H1 (cell line): ENCODE measurements around the gene LHCGR. TPM values are rescaled to one million over a fixed set of nuclear protein-coding genes. Genes with fewer than 3 reads are reported as not detected.

ENCODE experiments used
- CTCF ChIA-PET: fragments of 300-600 bp; sonication (Branson Sonifier 250); formaldehyde crosslinking; loops from one replicate; lab custom pipeline; 2021; ENCODE audit not compliant: partially characterized antibody; lab: Charles Lee
- POLR2A ChIA-PET: fragments of 300-600 bp; sonication (Branson Sonifier 250); formaldehyde crosslinking; loops from one replicate; lab custom pipeline; 2021; ENCODE audit warnings: inconsistent platforms; ENCODE audit not compliant: partially characterized antibody; lab: Charles Lee
- DNase-seq, 2 experiments: peaks; one replicate each; pipeline versions ENCODE4 v3.0.0 to v3.0.0-alpha.2; 2010 to 2022; ENCODE audit warnings: low spot score in 2 of 2, low read depth in 1 of 2, mixed read lengths in 1 of 2
- FAIRE-seq: peaks from 2 replicates; lab custom pipeline; 2011; peaks lifted over from hg19 to GRCh38; lab: Jason Lieb, UNC
- H2AFZ ChIP-seq: 2 replicates; pipeline ENCODE4 v1.8.1; 2012; ENCODE audit warnings: low read length, inconsistent platforms
- H2AK5ac ChIP-seq: 2 replicates; pipeline ENCODE4 v1.6.1; 2013; ENCODE audit warnings: low read depth, low read length
- H2BK120ac ChIP-seq: replicated peaks from 2 replicates; pipeline ENCODE3; 2013; ENCODE audit warnings: low read depth, low read length, inconsistent platforms
- H2BK12ac ChIP-seq: 2 replicates; pipeline ENCODE4 v1.6.1; 2013; ENCODE audit warnings: low read depth, low read length
- H2BK15ac ChIP-seq: 2 replicates; pipeline ENCODE4 v1.6.1; 2013; ENCODE audit warnings: low read length
- H2BK20ac ChIP-seq: 2 replicates; pipeline ENCODE4 v1.6.1; 2013; ENCODE audit warnings: low read length
- H2BK5ac ChIP-seq: 2 replicates; pipeline ENCODE4 v1.6.1; 2013; ENCODE audit warnings: low read depth, low read length
- H3K14ac ChIP-seq: 2 replicates; pipeline ENCODE4 v1.6.1; 2013; ENCODE audit warnings: inconsistent platforms; ENCODE audit not compliant: insufficient read length
- H3K18ac ChIP-seq: 2 replicates; pipeline ENCODE4 v1.6.1; 2013; ENCODE audit warnings: low read length; ENCODE audit errors: extremely low read depth
- H3K23ac ChIP-seq: 2 replicates; pipeline ENCODE4 v1.6.1; 2013; ENCODE audit warnings: inconsistent platforms; ENCODE audit not compliant: insufficient read length
- H3K23me2 ChIP-seq: 2 replicates; pipeline ENCODE4 v1.6.1; 2013; ENCODE audit warnings: low read depth, low read length
- H3K27ac ChIP-seq: 2 replicates; pipeline ENCODE4 v1.6.1; 2011; ENCODE audit warnings: low read depth, low read length, inconsistent platforms
- H3K27me3 ChIP-seq, 4 experiments: replicated peaks in 1 of 4; 1 replicate in 1 of 4; 2 replicates in 3 of 4; pipeline versions ENCODE4 v1.6.1 to v1.8.1; 2011 to 2013; ENCODE audit warnings: low read length in 3 of 4, mild to moderate bottlenecking in 3 of 4, inconsistent platforms in 2 of 4, mixed read lengths in 2 of 4, moderate library complexity in 1 of 4; ENCODE audit not compliant: control insufficient read depth in 3 of 4, insufficient read depth in 3 of 4; ENCODE audit errors: extremely low read depth in 1 of 4
- H3K36me3 ChIP-seq, 4 experiments: 2 replicates each; pipeline versions ENCODE4 v1.6.1 to v1.8.1; 2011 to 2013; ENCODE audit warnings: mild to moderate bottlenecking in 4 of 4, low read length in 3 of 4, moderate library complexity in 2 of 4, control low read depth in 1 of 4, inconsistent platforms in 1 of 4; ENCODE audit not compliant: insufficient read depth in 4 of 4, control insufficient read depth in 2 of 4
- H3K4ac ChIP-seq: replicated peaks from 2 replicates; pipeline ENCODE3; 2013; ENCODE audit warnings: low read length, low read depth, mixed read lengths, inconsistent platforms; ENCODE audit not compliant: insufficient read length
- H3K4me1 ChIP-seq, 4 experiments: replicated peaks in 1 of 4; 1 replicate in 1 of 4; 2 replicates in 3 of 4; pipeline versions ENCODE4 v1.6.1 to v1.8.1; 2011 to 2013; ENCODE audit warnings: low read length in 3 of 4, inconsistent platforms in 2 of 4, mixed read lengths in 1 of 4; ENCODE audit not compliant: insufficient read depth in 4 of 4, control insufficient read depth in 3 of 4
- H3K4me2 ChIP-seq, 2 experiments: 2 replicates each; pipeline versions ENCODE4 v1.6.1 to v1.8.1; 2011 to 2013; ENCODE audit warnings: low read depth in 2 of 2, low read length in 2 of 2, control low read depth in 1 of 2, inconsistent platforms in 1 of 2, mild to moderate bottlenecking in 1 of 2; ENCODE audit not compliant: insufficient read depth in 1 of 2
- H3K4me3 ChIP-seq, 4 experiments: fragments of 200-600, 300-600 bp in 1 of 4; sonication (generic), shearing (Covaris generic), sonication (Bioruptor Twin) in 1 of 4; 2 replicates each; pipeline versions ENCODE4 v1.5.1 to v1.8.1; 2011 to 2016; ENCODE audit warnings: low read length in 4 of 4, low read depth in 3 of 4, control low read depth in 2 of 4, inconsistent platforms in 2 of 4, mild to moderate bottlenecking in 2 of 4, mixed read lengths in 1 of 4, moderate library complexity in 1 of 4; ENCODE audit not compliant: insufficient read depth in 2 of 4; ENCODE audit errors: extremely low read depth in 1 of 4
- H3K56ac ChIP-seq: replicated peaks from 2 replicates; pipeline ENCODE3; 2013; ENCODE audit warnings: low read depth, mild to moderate bottlenecking, mixed read lengths, low read length, inconsistent platforms; ENCODE audit not compliant: insufficient read length
- H3K79me1 ChIP-seq: 2 replicates; pipeline ENCODE4 v1.6.1; 2013; ENCODE audit warnings: low read depth, low read length, control low read depth
- H3K79me2 ChIP-seq, 2 experiments: 2 replicates each; pipeline versions ENCODE4 v1.6.1 to v1.8.1; 2012 to 2013; ENCODE audit warnings: low read length in 2 of 2, mild to moderate bottlenecking in 2 of 2, inconsistent platforms in 1 of 2; ENCODE audit not compliant: insufficient read depth in 2 of 2, control insufficient read depth in 1 of 2
- H3K9ac ChIP-seq, 4 experiments: replicated peaks in 1 of 4; 1 replicate in 1 of 4; 2 replicates in 3 of 4; pipeline versions ENCODE4 v1.6.1 to v1.8.1; 2011 to 2013; ENCODE audit warnings: low read depth in 3 of 4, low read length in 3 of 4, control low read depth in 2 of 4, mild to moderate bottlenecking in 2 of 4, moderate library complexity in 2 of 4, inconsistent platforms in 1 of 4; ENCODE audit errors: extremely low read depth in 1 of 4
- H3K9me3 ChIP-seq, 2 experiments: 2 replicates each; pipeline versions ENCODE4 v1.6.1 to v1.8.1; 2012 to 2013; ENCODE audit warnings: mild to moderate bottlenecking in 2 of 2, moderate library complexity in 2 of 2, control low read depth in 1 of 2, inconsistent platforms in 1 of 2, low read depth in 1 of 2, low read length in 1 of 2, mixed read lengths in 1 of 2; ENCODE audit not compliant: insufficient read depth in 2 of 2
- H4K20me1 ChIP-seq, 2 experiments: replicated peaks in 1 of 2; 2 replicates each; pipeline versions ENCODE3 to v1.8.1; 2011 to 2013; ENCODE audit warnings: inconsistent platforms in 2 of 2, low read length in 2 of 2, mild to moderate bottlenecking in 1 of 2; ENCODE audit not compliant: insufficient read depth in 2 of 2, control insufficient read depth in 1 of 2
- H4K5ac ChIP-seq: 2 replicates; pipeline ENCODE4 v1.6.1; 2013; ENCODE audit warnings: low read length, low read depth, mixed read lengths, inconsistent platforms; ENCODE audit not compliant: insufficient read length
- H4K8ac ChIP-seq: 2 replicates; pipeline ENCODE4 v1.8.0; 2013; ENCODE audit warnings: mild to moderate bottlenecking, moderate library complexity, low read length, inconsistent platforms; ENCODE audit not compliant: insufficient read depth; ENCODE audit errors: extremely low read depth
- H4K91ac ChIP-seq: replicated peaks from 2 replicates; pipeline ENCODE3; 2013; ENCODE audit warnings: low read length, mixed read lengths, inconsistent platforms; ENCODE audit not compliant: insufficient read length
- ASH2L ChIP-seq: fragments of 200-600, 300-600 bp; sonication (generic); IDR thresholded peaks from one replicate; pipeline ENCODE4 v1.7.1; 2017; ENCODE audit warnings: low read length
- CHD2 ChIP-seq: IDR thresholded peaks from 2 replicates; pipeline ENCODE4 v1.6.1; 2012; ENCODE audit warnings: low read length, improper control_type of control experiment
- E2F6 ChIP-seq: IDR thresholded peaks from 2 replicates; pipeline ENCODE4 v1.6.1; 2012; ENCODE audit warnings: inconsistent platforms
- JUN ChIP-seq: IDR thresholded peaks from 2 replicates; pipeline ENCODE4 v1.6.1; 2011; ENCODE audit warnings: low read depth, mild to moderate bottlenecking, improper control_type of control experiment, low read length
- KDM1A ChIP-seq: fragments of 200-600, 300-600 bp; sonication (generic); IDR thresholded peaks from 2 replicates; pipeline ENCODE4 v1.7.1; 2016; ENCODE audit warnings: mild to moderate bottlenecking, low read length, borderline replicate concordance
- KDM4A ChIP-seq: IDR thresholded peaks from one replicate; pipeline ENCODE4 v1.7.1; 2012; ENCODE audit warnings: low read depth, mild to moderate bottlenecking, moderate library complexity, low read length, inconsistent platforms; ENCODE audit not compliant: severe bottlenecking
- NANOG ChIP-seq: IDR thresholded peaks from 2 replicates; pipeline ENCODE4 v1.6.1; 2011; ENCODE audit warnings: low read length, low read depth, mild to moderate bottlenecking, inconsistent platforms; ENCODE audit not compliant: insufficient read depth, poor library complexity, severe bottlenecking
- NRF1 ChIP-seq: IDR thresholded peaks from 2 replicates; pipeline ENCODE4 v1.6.1; 2011; ENCODE audit warnings: mild to moderate bottlenecking, low read depth, low read length, improper control_type of control experiment
- SIX5 ChIP-seq: IDR thresholded peaks from 2 replicates; pipeline ENCODE4 v1.6.1; 2011; ENCODE audit warnings: mild to moderate bottlenecking, low read depth, low read length
- SUZ12 ChIP-seq: fragments of 200-600 bp; sonication (generic); IDR thresholded peaks from 2 replicates; pipeline ENCODE4 v1.6.1; 2012; ENCODE audit warnings: mild to moderate bottlenecking, inconsistent platforms, low read length, moderate library complexity, mixed read lengths
- TAF1 ChIP-seq: IDR thresholded peaks from 2 replicates; pipeline ENCODE4 v1.6.1; 2011; ENCODE audit warnings: mild to moderate bottlenecking, low read depth, low read length
- WGBS, 2 experiments: shearing (Covaris generic) in 1 of 2; methylation state at CpG; one replicate each; pipeline versions ENCODE4 v1.1.6 to v1.1.7; 2013 to 2015; ENCODE audit warnings: low lambda C conversion rate in 2 of 2, mixed read lengths in 2 of 2, inconsistent platforms in 1 of 2, low coverage in 1 of 2, missing lambda C conversion rate in 1 of 2; ENCODE audit not compliant: insufficient replicate concordance in 2 of 2, insufficient coverage in 1 of 2, insufficient read length in 1 of 2; ENCODE audit errors: extremely low coverage in 1 of 2, missing lambda C conversion rate in 1 of 2; 5-methylcytosine and 5-hydroxymethylcytosine counted together
- long read RNA-seq, 2 experiments: library from RNA in 1 of 2; library from capped mRNA in 1 of 2; stranded (forward); transcript quantifications; one replicate each; pipeline ENCODE4 v2.0.0, GENCODE V29; 2021; ENCODE audit warnings: inconsistent platforms in 1 of 2
- polyA minus RNA-seq, 3 experiments: library from RNA; depleted of rRNA, polyadenylated mRNA; stranded (reverse); fragments of >200 nt; gene quantifications; 1 replicate in 2 of 3; 2 replicates in 1 of 3; pipeline ENCODE4 v1.2.3, GENCODE V29; 2011
- polyA plus RNA-seq, 7 experiments: library from polyadenylated mRNA; depleted of rRNA in 3 of 7; stranded (reverse) in 5 of 7; unstranded in 2 of 7; fragments of >200 nt in 5 of 7; fragments of 200-250 nt in 2 of 7; gene quantifications; 1 replicate in 5 of 7; 2 replicates in 1 of 7; 4 replicates in 1 of 7; pipeline versions ENCODE4 v1.2.1 to v1.2.3, GENCODE V29; 2011 to 2013; ENCODE audit warnings: missing spikeins in 2 of 7, mixed read lengths in 2 of 7
- total RNA-seq: library from RNA; stranded (reverse); fragmentation: NEBNext Ultra II Directional; extraction: Animal tissue kit (Norgen Biotek cat#: 25700); gene quantifications from 2 replicates; pipeline ENCODE4 v1.2.1, GENCODE V29; 2021

LHCGR gene
- 0.31 and 0.73 TPM in 2 replicates for total RNA-seq
- polyA plus RNA-seq (2011; rRNA removed), result 0.19 and 0.30 TPM in 2 replicates
- 0.30 TPM for polyA plus RNA-seq (2011; cell fraction: cytosol; rRNA removed)
- 2.0 TPM for polyA plus RNA-seq (2011; cell fraction: nucleus; rRNA removed)
- polyA plus RNA-seq (2012, experiment 1 of 2), result 0.09 to 0.33 TPM (median 0.26 TPM) in 4 replicates
- 0.20 TPM for polyA plus RNA-seq (2012, experiment 2 of 2)
- polyA plus RNA-seq (2013, experiment 1 of 2), result 0.39 TPM
- polyA plus RNA-seq (2013, experiment 2 of 2), result 0.35 TPM
- 0.60 and 1.2 TPM in 2 replicates for polyA minus RNA-seq (2011; rRNA and poly(A)+ RNA removed)
- polyA minus RNA-seq (2011; cell fraction: cytosol; rRNA and poly(A)+ RNA removed), result 0.73 TPM
- polyA minus RNA-seq (2011; cell fraction: nucleus; rRNA and poly(A)+ RNA removed), result 7.3 TPM
- long read RNA-seq, experiment 1, result 0 reads
- long read RNA-seq, experiment 2, result 0 reads

DNA sequence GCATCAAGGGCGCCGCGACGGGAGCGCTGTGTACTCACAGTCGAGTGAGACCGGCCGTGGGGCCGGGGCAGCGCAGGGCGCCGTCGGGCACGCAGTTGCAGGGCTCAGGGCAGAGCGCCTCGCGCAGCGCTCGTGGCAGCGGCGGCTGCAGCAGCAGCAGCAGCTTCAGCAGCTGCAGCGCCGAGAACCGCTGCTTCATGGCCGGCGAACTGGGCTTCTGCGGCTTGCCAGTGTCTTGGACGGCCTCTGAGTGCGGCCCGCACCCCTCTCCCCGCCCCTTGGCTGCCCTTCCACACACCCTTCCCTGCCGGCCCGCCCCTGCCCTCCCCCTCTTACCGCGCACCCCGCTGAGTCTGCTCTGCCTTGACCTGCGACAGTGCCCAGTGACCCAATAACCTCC, at the start of gene LHCGR:
Gene LHCGR, minus strand, starts transcription at position 252 of the 400 bp plus-strand sequence. Its CDS starts 53 bp downstream, at position 199.
- Histone ChIP-seq H3K27me3 (peaks cover 0 to 10% (median 8%) of the 10 kb centered on the region in 4 experiments; a peak in 4 of 7 replicates), H3K23ac (no peak within 1 kb of the TSS), H3K23me2 (peaks cover 3% of the 10 kb centered on the region), H3K9me3 (no peaks in the 10 kb centered on the region), H3K4me2 (peak within 1 kb of the TSS; percentile 57 to 79), H2BK120ac (no peak within 1 kb of the TSS), H2AFZ (peak within 1 kb of the TSS; percentile 88), H2BK15ac (peak within 1 kb of the TSS; percentile 9; the same call in 1 of the 2 replicates), H3K9ac (no peak within 1 kb of the TSS), H2BK12ac (0 out of 2 replicates have a peak within 1 kb of the TSS, but pooled peaks have one; percentile 6), H3K14ac (no peak within 1 kb of the TSS), H4K20me1 (no peaks in the 10 kb centered on the region), H3K27ac (no peak within 1 kb of the TSS), H3K18ac (no peak within 1 kb of the TSS), H3K79me1 (no peaks in the 10 kb centered on the region), H4K8ac (peak within 1 kb of the TSS; percentile 64; the same call in 1 of the 2 replicates), H2BK5ac (no peak within 1 kb of the TSS), H2AK5ac (no peak within 1 kb of the TSS), H2BK20ac (no peak within 1 kb of the TSS), H3K4me3 (peak within 1 kb of the TSS; percentile 21 to 56 (median 28)), H3K4ac (no peak within 1 kb of the TSS), H3K4me1 (peaks cover 3 to 13% (median 9%) of the 10 kb centered on the region in 4 experiments; a peak in 5 of 7 replicates), H3K79me2 (no peaks in the 10 kb centered on the region), H3K56ac (no peak within 1 kb of the TSS), H3K36me3 (no peaks in the 10 kb centered on the region), H4K91ac (no peak within 1 kb of the TSS), H4K5ac (no peak within 1 kb of the TSS)
- WGBS, 2 experiments, result 12% methylated on average over 27 of the region's 37 CpGs; no CpG with 5 or more reads in 1 of the 2 experiments
- DNase-seq, result peak in 1 of 2 experiments; percentile 65
- POLR2A ChIA-PET, result no interaction called here
- CTCF ChIA-PET, result interaction anchor here (1.1 kb wide), 1 partner anchor 156 kb away, joined by 4 read pairs; no protein-coding TSS in a partner anchor
- no peak for FAIRE-seq
- TF ChIP-seq TAF1 (no peak), SIX5 (no peak), CHD2 (no peak), E2F6 (peak; percentile 74), NRF1 (no peak), SUZ12 (peak; percentile 40; the same call in 1 of the 2 replicates), JUN (no peak), NANOG (no peak), KDM4A (peak; percentile 48), KDM1A (peak; percentile 34; the same call in 1 of the 2 replicates), ASH2L (peak; percentile 62)
